ENCODE data around the gene MYBPH. TPM values are rescaled to one million over a fixed set of nuclear protein-coding genes. Genes with fewer than 3 reads are reported as not detected.

MYBPH gene
- total and polyA plus RNA-seq, 2 experiments from 2014 or later, result not detected

GRCh38 chr1:203223012-203223775, 47.6 kb upstream of the MYBPH start:
- Histone ChIP-seq H3F3A (replicated peaks; ENCODE audit: low read depth) (no peaks in the 10 kb centered on the region), H3K27ac (ENCODE audit: low read depth) (no peak overlapping the region)
- H3K27me3 Mint-ChIP-seq (ENCODE audit: insufficient read depth, low read depth, poor library complexity), result peaks cover 5% of the 10 kb centered on the region

More at GRCh38 chr1:203223012-203223775, 47.6 kb upstream of the MYBPH start:
- no peak for TF ChIP-seq ZNF462 (CRISPR knock-in tag; IDR thresholded peaks at IDR 0.05)
- TF ChIP-seq ZNF331 (CRISPR knock-in tag; IDR thresholded peaks at IDR 0.05; ENCODE audit: low read depth), result no peak
- no peak for TF ChIP-seq EZH2phosphoT487 (IDR thresholded peaks at IDR 0.05; ENCODE audit: unreplicated experiment)
- TF ChIP-seq EZH2 (IDR thresholded peaks at IDR 0.05; ENCODE audit: low read depth, unreplicated experiment), result no peak
- TF ChIP-seq JUNB (IDR thresholded peaks at IDR 0.05; ENCODE audit: unreplicated experiment), result no peak
- TF ChIP-seq NANOG (IDR thresholded peaks at IDR 0.05; ENCODE audit: borderline replicate concordance), result no peak
- TF ChIP-seq STAT1 (IDR thresholded peaks at IDR 0.05; ENCODE audit: unreplicated experiment), result no peak
- TF ChIP-seq POLR2AphosphoS5 (IDR thresholded peaks at IDR 0.05; ENCODE audit: low read depth), result no peak
- TF ChIP-seq ZNF114 (CRISPR knock-in tag; IDR thresholded peaks at IDR 0.05), result no peak
- TF ChIP-seq CTCF (conservative IDR thresholded peaks at IDR 0.05; ENCODE audit: low read depth in 2 of 2), result no peak
- no peak for TF ChIP-seq REST (IDR thresholded peaks at IDR 0.05; ENCODE audit: unreplicated experiment)
- no peak for TF ChIP-seq ETS1 (IDR thresholded peaks at IDR 0.05)
- no peak for TF ChIP-seq CREB1 (CRISPR knock-in tag; IDR thresholded peaks at IDR 0.05; ENCODE audit: low read depth)
- Histone ChIP-seq H4K20me1 (replicated peaks; ENCODE audit: insufficient read depth) (no peaks in the 10 kb centered on the region), H3K27me3 (ENCODE audit: insufficient read depth) (no peaks in the 10 kb centered on the region), H3K4me3 (no peak overlapping the region), H2AFZ (no peak overlapping the region), H3K9me2 (ENCODE audit: insufficient read depth) (no peaks in the 10 kb centered on the region), H3K79me2 (replicated peaks; ENCODE audit: insufficient read depth) (no peaks in the 10 kb centered on the region), H3K4me1 (ENCODE audit: insufficient read depth) (no peaks in the 10 kb centered on the region), H3K36me3 (ENCODE audit: insufficient read depth) (no peaks in the 10 kb centered on the region), H3K4me2 (no peak overlapping the region)
- ATAC-seq (no peak), DNase-seq (ENCODE audit: low spot score) (no peak)
- H3K9me3 Mint-ChIP-seq, result no peaks in the 10 kb centered on the region
- no peak overlapping the region for H3K4me3 Mint-ChIP-seq
- H3K27ac Mint-ChIP-seq, result no peak overlapping the region
- no peaks in the 10 kb centered on the region for H3K36me3 Mint-ChIP-seq (ENCODE audit: low read depth)
- H3K4me1 Mint-ChIP-seq, result no peaks in the 10 kb centered on the region
